HCT116 (cell line): ENCODE measurements around the gene ARL15. TPM values are rescaled to one million over a fixed set of nuclear protein-coding genes. Genes with fewer than 3 reads are reported as not detected.

Experiments used
- ATAC-seq: fragments of 200-7000 bp; cut with Tn5 transposase; 2 replicates; pipeline ENCODE4 v1.9.1; 2020; ENCODE audit warnings: mild to moderate bottlenecking, moderate library complexity
- BruUV-seq: library from RNA; stranded (reverse); fragments of 400-500 nt; replicated peaks from 2 replicates; lab custom pipeline; 2021; lab: Mats Ljungman, UMichigan
- CTCF ChIA-PET: fragments of 300-600 bp; sonication (Branson Sonifier 250); formaldehyde crosslinking; loops from one replicate; lab custom pipeline; 2021; ENCODE audit warnings: antibody characterized with exemption; lab: Charles Lee
- POLR2A ChIA-PET: fragments of 300-600, 350-600 bp; sonication (Branson Sonifier 250); formaldehyde crosslinking; loops from one replicate; lab custom pipeline; 2021; ENCODE audit warnings: antibody characterized with exemption; lab: Charles Lee
- RAD21 ChIA-PET, 2 experiments: fragments of 300-600 bp; sonication (Branson Sonifier 250); formaldehyde crosslinking; loops; one replicate each; lab custom pipeline; 2023; ENCODE audit warnings: low total read pairs in 2 of 2; ENCODE audit not compliant: uncharacterized antibody in 2 of 2, unreplicated experiment in 2 of 2, low non-redundant PET in 1 of 2; lab: Charles Lee
- DNase-seq: peaks from one replicate; pipeline ENCODE4 v3.0.0-alpha.2; 2010; ENCODE audit warnings: low read depth, low spot score
- H2AFZ ChIP-seq: fragments of 200-600 bp; shearing (Covaris generic), sonication (generic); 2 replicates; pipeline ENCODE4 v1.6.1; 2017; ENCODE audit warnings: low read depth, mixed run types, mixed read lengths, antibody characterized with exemption, low read length; ENCODE audit not compliant: poor library complexity, severe bottlenecking
- H3K27ac ChIP-seq: 2 replicates; pipeline ENCODE4 v1.5.1; 2012; ENCODE audit warnings: low read depth, low read length
- H3K27me3 ChIP-seq: fragments of 200-600 bp; sonication (generic); 2 replicates; pipeline ENCODE4 v1.6.1; 2016; ENCODE audit warnings: mixed run types, low read length, mixed read lengths; ENCODE audit not compliant: insufficient read depth
- H3K36me3 ChIP-seq, 2 experiments: fragments of 200-500 bp in 1 of 2; fragments of 200-600 bp in 1 of 2; sonication (Bioruptor generic) in 1 of 2; sonication (generic) in 1 of 2; 2 replicates each; pipeline versions ENCODE4 v1.5.1 to v1.6.1; 2014 to 2016; ENCODE audit warnings: low read length in 2 of 2, inconsistent platforms in 1 of 2, mixed read lengths in 1 of 2, mixed run types in 1 of 2; ENCODE audit not compliant: insufficient read depth in 2 of 2, control insufficient read depth in 1 of 2
- H3K4me1 ChIP-seq, 2 experiments: fragments of 200-600 bp in 1 of 2; sonication (generic) in 1 of 2; 2 replicates each; pipeline versions ENCODE4 v1.5.1 to v1.6.1; 2012 to 2017; ENCODE audit warnings: low read length in 2 of 2, inconsistent platforms in 1 of 2, mild to moderate bottlenecking in 1 of 2, mixed read lengths in 1 of 2, mixed run types in 1 of 2, moderate library complexity in 1 of 2; ENCODE audit not compliant: insufficient read depth in 2 of 2, control insufficient read depth in 1 of 2
- H3K4me2 ChIP-seq: fragments of 200-600 bp; sonication (generic); 2 replicates; pipeline ENCODE4 v1.6.1; 2017; ENCODE audit warnings: mixed run types, low read length, mixed read lengths
- H3K4me3 ChIP-seq, 2 experiments: fragments of 200-600 bp in 1 of 2; sonication (generic) in 1 of 2; replicated peaks in 1 of 2; 2 replicates each; pipeline ENCODE4 v1.5.1; 2011 to 2016; ENCODE audit warnings: low read length in 2 of 2, control low read depth in 1 of 2, low read depth in 1 of 2, mild to moderate bottlenecking in 1 of 2, mixed read lengths in 1 of 2, mixed run types in 1 of 2
- H3K79me2 ChIP-seq: fragments of 200-600 bp; sonication (generic); 2 replicates; pipeline ENCODE4 v1.6.1; 2017; ENCODE audit warnings: mild to moderate bottlenecking, mixed run types, low read length, moderate library complexity, mixed read lengths; ENCODE audit not compliant: insufficient read depth
- H3K9ac ChIP-seq: fragments of 200-600 bp; sonication (generic); 2 replicates; pipeline ENCODE4 v1.6.1; 2016; ENCODE audit warnings: low read length, mixed read lengths
- H3K9me2 ChIP-seq: fragments of 200-600 bp; sonication (generic), shearing (Covaris generic); 2 replicates; pipeline ENCODE4 v1.6.1; 2017; ENCODE audit warnings: mixed run types, mild to moderate bottlenecking, moderate library complexity; ENCODE audit not compliant: insufficient read depth
- H3K9me3 ChIP-seq, 2 experiments: fragments of 200-500 bp in 1 of 2; fragments of 200-600 bp in 1 of 2; sonication (Bioruptor generic) in 1 of 2; sonication (generic) in 1 of 2; 2 replicates each; pipeline ENCODE4 v1.6.1; 2014 to 2017; ENCODE audit warnings: low read length in 2 of 2, mixed read lengths in 2 of 2, inconsistent platforms in 1 of 2, low read depth in 1 of 2, mild to moderate bottlenecking in 1 of 2, mixed run types in 1 of 2, moderate library complexity in 1 of 2; ENCODE audit not compliant: control insufficient read depth in 1 of 2, insufficient read depth in 1 of 2
- H4K20me1 ChIP-seq: fragments of 200-600 bp; sonication (generic), shearing (Covaris generic); 2 replicates; pipeline ENCODE4 v1.6.1; 2017; ENCODE audit warnings: mixed run types, mild to moderate bottlenecking, moderate library complexity; ENCODE audit not compliant: insufficient read depth
- ATF3 ChIP-seq: IDR thresholded peaks from 2 replicates; pipeline ENCODE4 v1.6.1; 2012
- CBX3 ChIP-seq: IDR thresholded peaks from 2 replicates; pipeline ENCODE4 v1.6.1; 2012; ENCODE audit warnings: low read depth
- CEBPB ChIP-seq: IDR thresholded peaks from 2 replicates; pipeline ENCODE4 v1.6.1; 2012; ENCODE audit warnings: low read depth
- CTCF ChIP-seq, 3 experiments: fragments of 200-600 bp in 1 of 3; sonication (generic) in 1 of 3; IDR thresholded peaks in 2 of 3; conservative IDR thresholded peaks in 1 of 3; 2 replicates each; pipeline ENCODE4 v1.5.1; 2012 to 2017; ENCODE audit warnings: low read depth in 2 of 3, low read length in 2 of 3, antibody characterized with exemption in 1 of 3, borderline replicate concordance in 1 of 3, control low read depth in 1 of 3, mild to moderate bottlenecking in 1 of 3, mixed read lengths in 1 of 3, mixed run types in 1 of 3, moderate library complexity in 1 of 3; ENCODE audit not compliant: insufficient read depth in 1 of 3
- EGR1 ChIP-seq: IDR thresholded peaks from 2 replicates; pipeline ENCODE4 v1.6.1; 2012; ENCODE audit warnings: low read depth
- EZH2phosphoT487 ChIP-seq: fragments of 200-600 bp; IDR thresholded peaks from 2 replicates; pipeline ENCODE4 v1.6.1; 2018; ENCODE audit warnings: antibody characterized with exemption, borderline replicate concordance
- FOSL1 ChIP-seq: IDR thresholded peaks from 2 replicates; pipeline ENCODE4 v1.6.1; 2012; ENCODE audit warnings: low read depth
- MAX ChIP-seq: IDR thresholded peaks from 2 replicates; pipeline ENCODE4 v1.6.1; 2012
- POLR2A ChIP-seq: IDR thresholded peaks from 2 replicates; pipeline ENCODE4 v1.7.0; 2011; ENCODE audit warnings: borderline replicate concordance; ENCODE audit not compliant: insufficient read depth, insufficient read length; ENCODE audit errors: extremely low read depth
- POLR2AphosphoS5 ChIP-seq: IDR thresholded peaks from 2 replicates; pipeline ENCODE4 v1.6.1; 2011; ENCODE audit warnings: mild to moderate bottlenecking, low read depth, low read length, moderate library complexity
- RAD21 ChIP-seq: IDR thresholded peaks from 2 replicates; pipeline ENCODE4 v1.6.1; 2012; ENCODE audit warnings: low read depth, mild to moderate bottlenecking
- REST ChIP-seq: IDR thresholded peaks from 2 replicates; pipeline ENCODE4 v1.6.1; 2012; ENCODE audit warnings: low read depth
- SIN3A ChIP-seq: IDR thresholded peaks from 2 replicates; pipeline ENCODE4 v1.6.1; 2012; ENCODE audit warnings: low read depth
- SP1 ChIP-seq: IDR thresholded peaks from 2 replicates; pipeline ENCODE4 v1.6.1; 2012; ENCODE audit warnings: low read depth
- SRF ChIP-seq: IDR thresholded peaks from 2 replicates; pipeline ENCODE4 v1.6.1; 2012; ENCODE audit warnings: low read depth
- TCF7L2 ChIP-seq: IDR thresholded peaks from 2 replicates; pipeline ENCODE4 v1.7.0; 2011; ENCODE audit warnings: borderline replicate concordance, inconsistent platforms; ENCODE audit not compliant: insufficient read depth, insufficient read length; ENCODE audit errors: extremely low read depth
- YY1 ChIP-seq: IDR thresholded peaks from 2 replicates; pipeline ENCODE4 v1.6.1; 2011; ENCODE audit warnings: low read length, low read depth, moderate library complexity, mild to moderate bottlenecking; ENCODE audit not compliant: insufficient replicate concordance; ENCODE audit errors: extremely low read depth
- ZBTB33 ChIP-seq: IDR thresholded peaks from 2 replicates; pipeline ENCODE4 v1.6.1; 2011; ENCODE audit warnings: mild to moderate bottlenecking, low read length, moderate library complexity; ENCODE audit not compliant: insufficient replicate concordance; ENCODE audit errors: extremely low read depth
- ZFX ChIP-seq: fragments of 450-650 bp; IDR thresholded peaks from 2 replicates; pipeline ENCODE4 v1.6.1; 2017
- ZNF274 ChIP-seq: fragments of 200-500 bp; sonication (Bioruptor generic); IDR thresholded peaks from 2 replicates; pipeline ENCODE4 v1.6.1; 2014; ENCODE audit warnings: mild to moderate bottlenecking, low read depth, low read length, inconsistent platforms
- intact Hi-C: fragments of 100-400 bp; cut with micrococcal nuclease; formaldehyde crosslinking; loops from 2 replicates; pipeline ENCODE4 v1.10.0; 2022
- total RNA-seq: library from RNA; stranded (reverse); gene quantifications from one replicate; pipeline ENCODE4 v1.2.1, GENCODE V29; 2021; ENCODE audit not compliant: unreplicated experiment

Gene ARL15
- total RNA-seq, 1 experiment from 2014 or later: 15.0 TPM

- Histone ChIP-seq H3K9me3 (no peaks in the 10 kb centered on the region), H3K4me3 (no peak overlapping the region), H3K36me3 (no peaks in the 10 kb centered on the region), H3K27ac (no peak overlapping the region), H3K9ac (no peak overlapping the region), H3K4me2 (no peak overlapping the region), H3K4me1 (no peaks in the 10 kb centered on the region), H4K20me1 (no peaks in the 10 kb centered on the region)
- POLR2A ChIA-PET: no interaction called here
- ATAC-seq: no peak
- CTCF ChIA-PET: no interaction called here
- RAD21 ChIA-PET: no interaction called here
- no peak for TF ChIP-seq ZBTB33
- TF ChIP-seq CBX3: no peak
- no peak for TF ChIP-seq REST
- no peak for TF ChIP-seq RAD21
- no peak for TF ChIP-seq FOSL1
- no peak for TF ChIP-seq POLR2AphosphoS5
- TF ChIP-seq POLR2A: no peak
- no peak for TF ChIP-seq ATF3
- no peak for TF ChIP-seq ZNF274
- TF ChIP-seq EGR1: no peak
- TF ChIP-seq TCF7L2: no peak
- no peak for TF ChIP-seq SRF
- no peak for TF ChIP-seq SP1
- no peak for TF ChIP-seq CEBPB
- TF ChIP-seq EZH2phosphoT487: no peak
- no peak for TF ChIP-seq ZFX
- no peak for TF ChIP-seq MAX
- no peak for TF ChIP-seq CTCF (IDR thresholded peaks at IDR 0.05 in 2 of 3, conservative IDR thresholded peaks at IDR 0.05 in 1 of 3; ENCODE audit: borderline replicate concordance in 1 of 3, insufficient read depth in 1 of 3, low read depth in 2 of 3, low read length in 2 of 3)
- TF ChIP-seq SIN3A: no peak
- no peak for TF ChIP-seq YY1
- TF ChIP-seq, all 23 proteins: peak for 0
- Histone ChIP-seq H3K27me3 (no peaks in the 10 kb centered on the region), H3K79me2 (no peaks in the 10 kb centered on the region), H2AFZ (no peak overlapping the region), H3K9me2 (no peaks in the 10 kb centered on the region)
- no TSS peak for BruUV-seq
- intact Hi-C loops: no loop called here
- no peak for DNase-seq
These were observed 51.3 kb downstream of the ARL15 start for GRCh38 chr5:54259090-54259489.
